Loucy (cell line): ENCODE data around the gene TMEM201.

Experiments used
- H2AFZ ChIP-seq: fragments of 200-600 bp; sonication (generic); 2 replicates; pipeline ENCODE4 v1.6.0; 2016; ENCODE audit warnings: antibody characterized with exemption, mild to moderate bottlenecking, low read length, moderate library complexity
- H3F3A ChIP-seq: fragments of 200-600 bp; 2 replicates; pipeline ENCODE4 v1.6.0; 2016; ENCODE audit warnings: antibody characterized with exemption, low read depth, mild to moderate bottlenecking
- H3K27me3 ChIP-seq: fragments of 200-600 bp; sonication (generic); 2 replicates; pipeline ENCODE4 v1.6.1; 2014; ENCODE audit warnings: low read length, mild to moderate bottlenecking; ENCODE audit not compliant: insufficient read depth, poor library complexity, severe bottlenecking
- H3K36me3 ChIP-seq: fragments of 200-600 bp; sonication (generic); 2 replicates; pipeline ENCODE4 v1.6.1; 2016; ENCODE audit warnings: low read length; ENCODE audit not compliant: insufficient read depth
- H3K4me1 ChIP-seq: fragments of 200-600 bp; sonication (generic); 2 replicates; pipeline ENCODE4 v1.5.1; 2014; ENCODE audit warnings: low read length, mild to moderate bottlenecking; ENCODE audit not compliant: insufficient read depth, poor library complexity, severe bottlenecking
- H3K4me2 ChIP-seq: fragments of 200-600 bp; sonication (generic); 2 replicates; pipeline ENCODE4 v1.6.0; 2014; ENCODE audit warnings: antibody characterized with exemption, low read length, low read depth, mild to moderate bottlenecking; ENCODE audit not compliant: poor library complexity, severe bottlenecking
- H3K4me3 ChIP-seq: fragments of 200-600 bp; sonication (generic); 2 replicates; pipeline ENCODE4 v1.5.1; 2014; ENCODE audit warnings: low read length, mild to moderate bottlenecking, mixed read lengths; ENCODE audit not compliant: poor library complexity, severe bottlenecking
- H3K79me2 ChIP-seq: fragments of 200-600 bp; sonication (generic); 2 replicates; pipeline ENCODE4 v1.6.1; 2014; ENCODE audit warnings: low read length; ENCODE audit not compliant: insufficient read depth
- H3K9ac ChIP-seq: fragments of 200-600 bp; sonication (generic); 2 replicates; pipeline ENCODE4 v1.6.0; 2014; ENCODE audit warnings: mild to moderate bottlenecking, low read depth, low read length, moderate library complexity; ENCODE audit not compliant: poor library complexity, severe bottlenecking
- H3K9me2 ChIP-seq: fragments of 200-600 bp; sonication (generic); replicated peaks from 2 replicates; pipeline ENCODE4 v1.6.1; 2016; ENCODE audit warnings: low read depth, low read length, mixed read lengths
- H3K9me3 ChIP-seq: fragments of 200-600 bp; sonication (generic); 2 replicates; pipeline ENCODE4 v1.6.1; 2014; ENCODE audit warnings: mild to moderate bottlenecking, antibody characterized with exemption, low read length, low read depth; ENCODE audit not compliant: insufficient read depth
- H4K20me1 ChIP-seq: fragments of 200-600 bp; sonication (generic); 2 replicates; pipeline ENCODE4 v1.6.0; 2014; ENCODE audit warnings: antibody characterized with exemption, low read length, mild to moderate bottlenecking; ENCODE audit not compliant: insufficient read depth, poor library complexity, severe bottlenecking
- EZH2phosphoT487 ChIP-seq: fragments of 200-600 bp; IDR thresholded peaks from 2 replicates; pipeline ENCODE4 v1.6.1; 2018; ENCODE audit warnings: antibody characterized with exemption, mild to moderate bottlenecking, moderate library complexity, borderline replicate concordance
- TF ChIP-seq, protein P1 (sequence below): fragments of 200-600 bp; sonication (generic); conservative IDR thresholded peaks from 2 replicates; pipeline ENCODE4 v1.5.1; 2014; ENCODE audit warnings: mild to moderate bottlenecking, antibody characterized with exemption, low read length

Gene TMEM201

DNA sequence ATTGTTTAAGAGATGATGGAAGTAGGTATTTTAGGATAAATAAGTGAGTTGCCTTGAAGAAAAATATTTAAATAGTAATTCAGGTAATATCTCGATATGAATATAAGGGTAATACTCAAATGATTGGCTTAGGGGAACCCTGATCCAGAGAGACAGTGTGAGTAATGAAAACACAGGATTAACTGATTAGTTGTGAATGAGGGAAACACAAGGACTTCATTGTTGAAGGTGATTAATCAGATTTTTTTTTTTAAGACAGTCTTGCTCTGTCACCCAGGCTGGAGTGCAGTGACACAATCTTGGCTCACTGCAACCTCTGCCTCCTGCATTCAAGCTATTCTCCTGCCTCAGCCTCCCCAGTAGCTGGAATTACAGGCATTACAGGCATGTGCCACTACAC, 36.7 kb upstream of the TMEM201 start:
- Histone ChIP-seq H4K20me1 (peaks cover 40% of the 10 kb centered on the region), H3K27me3 (no peaks in the 10 kb centered on the region), H3K9me2 (no peaks in the 10 kb centered on the region), H3K79me2 (peaks cover 59% of the 10 kb centered on the region), H3K36me3 (peaks cover 35% of the 10 kb centered on the region), H3K4me1 (no peaks in the 10 kb centered on the region), H3K4me3 (no peak overlapping the region), H2AFZ (no peak overlapping the region), H3F3A (no peaks in the 10 kb centered on the region), H3K9ac (no peak overlapping the region), H3K4me2 (no peak overlapping the region), H3K9me3 (no peaks in the 10 kb centered on the region)
- no peak for TF ChIP-seq EZH2phosphoT487
- TF ChIP-seq, protein P1, sequence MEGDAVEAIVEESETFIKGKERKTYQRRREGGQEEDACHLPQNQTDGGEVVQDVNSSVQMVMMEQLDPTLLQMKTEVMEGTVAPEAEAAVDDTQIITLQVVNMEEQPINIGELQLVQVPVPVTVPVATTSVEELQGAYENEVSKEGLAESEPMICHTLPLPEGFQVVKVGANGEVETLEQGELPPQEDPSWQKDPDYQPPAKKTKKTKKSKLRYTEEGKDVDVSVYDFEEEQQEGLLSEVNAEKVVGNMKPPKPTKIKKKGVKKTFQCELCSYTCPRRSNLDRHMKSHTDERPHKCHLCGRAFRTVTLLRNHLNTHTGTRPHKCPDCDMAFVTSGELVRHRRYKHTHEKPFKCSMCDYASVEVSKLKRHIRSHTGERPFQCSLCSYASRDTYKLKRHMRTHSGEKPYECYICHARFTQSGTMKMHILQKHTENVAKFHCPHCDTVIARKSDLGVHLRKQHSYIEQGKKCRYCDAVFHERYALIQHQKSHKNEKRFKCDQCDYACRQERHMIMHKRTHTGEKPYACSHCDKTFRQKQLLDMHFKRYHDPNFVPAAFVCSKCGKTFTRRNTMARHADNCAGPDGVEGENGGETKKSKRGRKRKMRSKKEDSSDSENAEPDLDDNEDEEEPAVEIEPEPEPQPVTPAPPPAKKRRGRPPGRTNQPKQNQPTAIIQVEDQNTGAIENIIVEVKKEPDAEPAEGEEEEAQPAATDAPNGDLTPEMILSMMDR = no peak

DNA sequence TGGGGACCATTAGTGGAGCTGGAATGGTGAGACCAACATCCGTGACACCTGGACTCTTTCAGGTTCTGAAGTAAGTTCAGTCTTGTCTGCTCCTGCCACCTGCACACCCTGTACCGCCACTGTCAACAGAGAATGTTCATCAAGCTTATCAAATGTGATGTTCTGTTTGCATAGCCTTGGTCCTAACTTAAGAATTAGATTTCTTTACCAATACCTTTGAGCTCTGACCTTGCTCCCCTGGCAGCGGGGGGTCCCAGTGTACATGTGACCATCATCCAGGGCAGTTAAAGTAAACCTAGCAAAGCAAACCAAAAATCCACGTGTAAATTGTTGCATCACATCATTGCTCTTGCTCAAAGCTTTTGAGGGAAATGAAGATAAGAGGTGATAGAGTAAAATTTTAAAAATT, 35.0 kb upstream of the TMEM201 start:
- Histone ChIP-seq H3K9me3 (no peaks in the 10 kb centered on the region), H3K9ac (no peak overlapping the region), H3K79me2 (peaks cover 41% of the 10 kb centered on the region), H4K20me1 (peaks cover 24% of the 10 kb centered on the region), H3K36me3 (peaks cover 53% of the 10 kb centered on the region), H3K4me1 (no peaks in the 10 kb centered on the region), H3K4me2 (no peak overlapping the region), H2AFZ (no peak overlapping the region), H3K27me3 (no peaks in the 10 kb centered on the region), H3F3A (no peaks in the 10 kb centered on the region), H3K9me2 (no peaks in the 10 kb centered on the region), H3K4me3 (no peak overlapping the region)
- TF ChIP-seq, protein P1 = no peak
- TF ChIP-seq EZH2phosphoT487 = no peak

DNA sequence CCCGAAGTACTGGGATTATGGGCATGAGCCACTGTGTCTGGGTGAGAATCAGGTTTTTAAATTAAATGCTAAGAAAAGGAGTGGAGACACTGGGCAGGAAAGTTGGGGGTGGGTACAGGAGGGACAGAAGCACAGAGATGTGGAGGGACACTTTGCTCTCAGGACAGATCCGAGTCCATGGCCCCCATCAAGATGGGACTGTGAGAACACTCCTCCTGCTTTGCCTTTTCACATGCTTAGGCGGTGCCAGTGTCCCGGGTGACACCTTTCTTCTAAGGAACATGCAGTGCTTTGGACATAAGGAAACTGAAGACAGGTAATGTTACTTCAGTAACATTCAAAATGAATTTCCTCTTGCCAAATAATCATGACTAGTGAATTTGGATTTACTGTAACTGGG, 32.8 kb upstream of the TMEM201 start:
- no peaks in the 10 kb centered on the region for H3K9me3 ChIP-seq
- H3K27me3 ChIP-seq = no peaks in the 10 kb centered on the region
- H3K9me2 ChIP-seq = no peaks in the 10 kb centered on the region
- H3K79me2 ChIP-seq = peaks cover 22% of the 10 kb centered on the region
- no peaks in the 10 kb centered on the region for H3F3A ChIP-seq
- H3K9ac ChIP-seq = no peak overlapping the region
- no peak overlapping the region for H3K4me2 ChIP-seq
- no peak overlapping the region for H3K4me3 ChIP-seq
- no peak overlapping the region for H2AFZ ChIP-seq
- H4K20me1 ChIP-seq = peaks cover 12% of the 10 kb centered on the region
- H3K4me1 ChIP-seq = no peaks in the 10 kb centered on the region
- no peak for TF ChIP-seq EZH2phosphoT487
- TF ChIP-seq, protein P1 = no peak
- peaks cover 62% of the 10 kb centered on the region for H3K36me3 ChIP-seq
